B cell (primary cell): ENCODE measurements around the gene IL17RC. TPM values are rescaled to one million over a fixed set of nuclear protein-coding genes. Genes with fewer than 3 reads are reported as not detected.

Experiments
- ATAC-seq: fragments of 200-7000 bp; cut with Tn5 transposase; one replicate; pipeline ENCODE4 v1.10.0; 2021; ENCODE audit warnings: low read depth, mild to moderate bottlenecking, moderate number of reproducible peaks, moderate library complexity
- CTCF ChIA-PET: fragments of 350-600 bp; sonication (Branson Sonifier 250); formaldehyde crosslinking; loops from one replicate; lab custom pipeline; 2021; ENCODE audit warnings: antibody characterized with exemption, inconsistent platforms; lab: Charles Lee
- POLR2A ChIA-PET: fragments of 350-600 bp; sonication (Branson Sonifier 250); formaldehyde crosslinking; loops from one replicate; lab custom pipeline; 2021; ENCODE audit warnings: antibody characterized with exemption; lab: Charles Lee
- DNase-seq: peaks from one replicate; pipeline ENCODE4 v3.0.0; 2013
- H2AFZ ChIP-seq: 2 replicates; pipeline ENCODE4 v1.6.1; 2012; ENCODE audit warnings: mild to moderate bottlenecking, low read depth, low read length; ENCODE audit not compliant: insufficient read depth, poor library complexity, severe bottlenecking
- H3K27ac ChIP-seq, 2 donors: 1 replicate in 1 of 2; 2 replicates in 1 of 2; pipeline ENCODE4 v1.5.1; 2012 to 2013; ENCODE audit warnings: low read length in 2 of 2, mild to moderate bottlenecking in 2 of 2, moderate library complexity in 1 of 2
- H3K27me3 ChIP-seq, 4 experiments: fragments of 200-600 bp in 1 of 4; sonication (generic) in 1 of 4; replicated peaks in 1 of 4; 1 replicate in 2 of 4; 2 replicates in 2 of 4; pipeline versions ENCODE4 v1.6.1 to v1.7.0; 2013 to 2016; ENCODE audit warnings: low read length in 3 of 4, mild to moderate bottlenecking in 2 of 4, mixed read lengths in 1 of 4, moderate library complexity in 1 of 4; ENCODE audit not compliant: insufficient read depth in 4 of 4, control insufficient read depth in 3 of 4; ENCODE audit errors: control extremely low read depth in 1 of 4
- H3K36me3 ChIP-seq, 2 experiments: replicated peaks in 1 of 2; 1 replicate in 1 of 2; 2 replicates in 1 of 2; pipeline versions ENCODE4 v1.6.1 to v1.7.1; 2013; ENCODE audit warnings: low read length in 1 of 2; ENCODE audit not compliant: insufficient read depth in 2 of 2, control insufficient read depth in 1 of 2; ENCODE audit errors: control extremely low read depth in 1 of 2, extremely low read depth in 1 of 2
- H3K4me1 ChIP-seq, 2 donors: fragments of 200-600 bp in 1 of 2; sonication (generic) in 1 of 2; 1 replicate in 1 of 2; 2 replicates in 1 of 2; pipeline versions ENCODE4 v1.5.1 to v1.6.1; 2013 to 2017; ENCODE audit warnings: low read length in 2 of 2; ENCODE audit not compliant: control insufficient read depth in 2 of 2, insufficient read depth in 2 of 2
- H3K4me2 ChIP-seq: replicated peaks from 2 replicates; pipeline ENCODE3; 2012; ENCODE audit warnings: mild to moderate bottlenecking, low read depth, low read length; ENCODE audit not compliant: poor library complexity, severe bottlenecking
- H3K4me3 ChIP-seq, 5 experiments: fragments of 200-600 bp in 1 of 5; sonication (generic) in 1 of 5; 1 replicate in 3 of 5; 2 replicates in 2 of 5; pipeline versions ENCODE4 v1.5.1 to v1.7.0; 2011 to 2016; ENCODE audit warnings: low read length in 4 of 5, mild to moderate bottlenecking in 4 of 5, low read depth in 2 of 5, control low read depth in 1 of 5, moderate library complexity in 1 of 5; ENCODE audit not compliant: insufficient read depth in 1 of 5; ENCODE audit errors: control extremely low read depth in 1 of 5, extremely low read depth in 1 of 5
- H3K79me2 ChIP-seq: fragments of 200-600 bp; sonication (generic); one replicate; pipeline ENCODE4 v1.6.0; 2016; ENCODE audit warnings: low read length; ENCODE audit not compliant: control insufficient read depth, insufficient read depth
- H3K9ac ChIP-seq: fragments of 200-600 bp; sonication (generic); 2 replicates; pipeline ENCODE4 v1.6.1; 2017; ENCODE audit warnings: mild to moderate bottlenecking, low read length, moderate library complexity
- H3K9me3 ChIP-seq, 3 donors: one replicate each; pipeline versions ENCODE4 v1.6.1 to v1.7.1; 2013; ENCODE audit warnings: low read length in 2 of 3; ENCODE audit not compliant: control insufficient read depth in 2 of 3, insufficient read depth in 1 of 3; ENCODE audit errors: control extremely low read depth in 1 of 3
- H4K20me1 ChIP-seq: 2 replicates; pipeline ENCODE4 v1.6.0; 2012; ENCODE audit warnings: mild to moderate bottlenecking, low read length; ENCODE audit not compliant: insufficient read depth, control insufficient read depth, poor library complexity, severe bottlenecking
- H3K27ac Mint-ChIP-seq: one replicate; pipeline ENCODE4 v1.8.0; 2021; ENCODE audit warnings: mixed read lengths
- H3K27me3 Mint-ChIP-seq: one replicate; pipeline ENCODE4 v1.8.0; 2021; ENCODE audit warnings: mixed read lengths
- H3K4me1 Mint-ChIP-seq: one replicate; pipeline ENCODE4 v1.8.0; 2021; ENCODE audit warnings: mixed read lengths
- H3K4me3 Mint-ChIP-seq: one replicate; pipeline ENCODE4 v1.8.0; 2021; ENCODE audit warnings: mixed read lengths
- H3K9me3 Mint-ChIP-seq: one replicate; pipeline ENCODE4 v1.8.0; 2022; ENCODE audit warnings: mixed read lengths; ENCODE audit not compliant: insufficient read depth
- EZH2 ChIP-seq: IDR thresholded peaks from 2 replicates; pipeline ENCODE4 v1.6.1; 2012; ENCODE audit warnings: borderline replicate concordance, low read depth, mild to moderate bottlenecking, moderate library complexity, low read length; ENCODE audit not compliant: insufficient read depth, poor library complexity, severe bottlenecking
- WGBS: methylation state at CpG from one replicate; pipeline ENCODE4 v1.1.5; 2013; ENCODE audit warnings: missing lambda C conversion rate; ENCODE audit not compliant: insufficient coverage; 5-methylcytosine and 5-hydroxymethylcytosine counted together
- intact Hi-C: fragments of 100-400 bp; cut with micrococcal nuclease; formaldehyde crosslinking; loops from one replicate; pipeline ENCODE4 v1.10.0; 2022
- polyA plus RNA-seq: library from polyadenylated mRNA; depleted of rRNA; stranded (reverse); fragments of >200 nt; gene quantifications from 2 replicates; pipeline ENCODE4 v1.2.3, GENCODE V29; 2012
- total RNA-seq, 2 donors: library from RNA; stranded (reverse); fragments of 120-200 nt in 1 of 2; gene quantifications; 1 replicate in 1 of 2; 2 replicates in 1 of 2; pipeline versions ENCODE4 v1.2.3 to v1.2.4, GENCODE V29; 2013 to 2022
- TF ChIP-seq, protein P1 (sequence below): fragments of 200-600 bp; IDR thresholded peaks from one replicate; pipeline ENCODE4 v1.8.0; 2022; ENCODE audit warnings: antibody characterized with exemption, mild to moderate bottlenecking

IL17RC gene
- total and polyA plus RNA-seq, 2 donors (not counting 1 experiment from before 2014, with no cell fraction given): 0.25 to 0.98 TPM

DNA sequence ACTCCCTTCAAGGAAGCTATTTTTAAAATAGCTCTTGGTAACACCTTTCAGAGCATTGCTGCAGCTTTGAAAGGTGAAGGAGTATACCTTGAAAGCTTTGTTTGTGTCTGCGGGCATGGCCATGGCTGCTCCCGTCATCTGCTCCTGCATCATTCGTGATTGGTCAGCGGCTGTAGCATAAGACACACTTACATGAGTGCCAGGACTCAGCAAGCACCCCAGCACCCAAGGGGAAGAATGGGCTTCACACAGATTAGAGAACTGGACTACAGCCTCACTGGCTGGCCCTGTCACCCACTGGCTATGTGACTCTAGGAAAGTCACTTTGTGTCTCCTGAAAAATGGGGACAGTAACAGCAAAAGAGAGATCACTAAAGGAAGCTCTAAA lies 52.7 kb downstream of the IL17RC start:
- Histone ChIP-seq H3K4me3 (no peak overlapping the region), H4K20me1 (no peaks in the 10 kb centered on the region), H3K9me3 (no peaks in the 10 kb centered on the region), H3K79me2 (no peaks in the 10 kb centered on the region), H3K27ac (no peak overlapping the region), H3K4me1 (no peaks in the 10 kb centered on the region), H3K27me3 (no peaks in the 10 kb centered on the region), H2AFZ (no peak overlapping the region), H3K36me3 (peaks cover 1 to 68% of the 10 kb centered on the region in 2 experiments), H3K9ac (no peak overlapping the region), H3K4me2 (no peak overlapping the region)
- no peak for TF ChIP-seq EZH2
- TF ChIP-seq, protein P1, sequence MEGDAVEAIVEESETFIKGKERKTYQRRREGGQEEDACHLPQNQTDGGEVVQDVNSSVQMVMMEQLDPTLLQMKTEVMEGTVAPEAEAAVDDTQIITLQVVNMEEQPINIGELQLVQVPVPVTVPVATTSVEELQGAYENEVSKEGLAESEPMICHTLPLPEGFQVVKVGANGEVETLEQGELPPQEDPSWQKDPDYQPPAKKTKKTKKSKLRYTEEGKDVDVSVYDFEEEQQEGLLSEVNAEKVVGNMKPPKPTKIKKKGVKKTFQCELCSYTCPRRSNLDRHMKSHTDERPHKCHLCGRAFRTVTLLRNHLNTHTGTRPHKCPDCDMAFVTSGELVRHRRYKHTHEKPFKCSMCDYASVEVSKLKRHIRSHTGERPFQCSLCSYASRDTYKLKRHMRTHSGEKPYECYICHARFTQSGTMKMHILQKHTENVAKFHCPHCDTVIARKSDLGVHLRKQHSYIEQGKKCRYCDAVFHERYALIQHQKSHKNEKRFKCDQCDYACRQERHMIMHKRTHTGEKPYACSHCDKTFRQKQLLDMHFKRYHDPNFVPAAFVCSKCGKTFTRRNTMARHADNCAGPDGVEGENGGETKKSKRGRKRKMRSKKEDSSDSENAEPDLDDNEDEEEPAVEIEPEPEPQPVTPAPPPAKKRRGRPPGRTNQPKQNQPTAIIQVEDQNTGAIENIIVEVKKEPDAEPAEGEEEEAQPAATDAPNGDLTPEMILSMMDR: no peak
- no peaks in the 10 kb centered on the region for H3K27me3 Mint-ChIP-seq
- WGBS: 100% methylated on average over 4 of the region's 4 CpGs
- H3K4me3 Mint-ChIP-seq: no peak overlapping the region
- DNase-seq: no peak
- ChIA-PET CTCF (interaction anchor here (0.6 kb wide), 1 partner anchor 114 kb away, joined by 3 read pairs; no protein-coding TSS in a partner anchor), POLR2A (no interaction called here)
- intact Hi-C loops: no loop called here
- no peak for ATAC-seq
- H3K9me3 Mint-ChIP-seq: no peaks in the 10 kb centered on the region
- no peak overlapping the region for H3K27ac Mint-ChIP-seq
- H3K4me1 Mint-ChIP-seq: no peaks in the 10 kb centered on the region

DNA sequence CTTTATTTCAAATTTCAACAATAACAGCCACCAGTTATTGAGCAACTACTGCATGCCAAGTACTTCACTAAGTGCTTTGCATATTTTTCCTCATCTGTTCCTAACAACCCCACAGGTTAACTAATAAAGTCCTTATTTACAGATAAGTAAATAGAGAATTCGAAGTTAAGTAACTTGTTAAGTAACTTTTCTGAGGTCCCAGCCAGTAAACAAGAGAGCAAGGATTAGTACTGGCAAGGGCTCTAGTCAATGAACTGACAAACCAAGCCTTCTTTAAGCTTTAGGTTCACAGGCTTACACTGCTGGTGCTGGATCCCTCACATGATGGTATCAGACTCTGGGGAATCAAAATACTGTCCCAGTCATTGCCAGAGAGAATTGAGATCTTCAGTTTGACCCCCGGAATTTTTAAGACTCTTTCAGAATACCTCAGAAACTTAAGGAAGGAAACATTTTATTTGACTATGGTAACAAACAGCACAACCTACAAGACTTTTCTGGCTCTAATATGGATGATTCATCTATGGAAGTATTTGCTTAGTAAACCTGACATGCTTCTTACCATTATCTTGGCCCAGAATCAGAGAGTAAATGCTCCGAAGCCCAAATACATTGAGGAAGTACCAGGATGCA lies 53.2 kb downstream of the IL17RC start:
- Histone ChIP-seq H3K9ac (no peak overlapping the region), H4K20me1 (no peaks in the 10 kb centered on the region), H3K27ac (no peak overlapping the region), H3K36me3 (peaks cover 3 to 69% of the 10 kb centered on the region in 2 experiments), H3K4me1 (no peaks in the 10 kb centered on the region), H2AFZ (no peak overlapping the region), H3K4me3 (no peak overlapping the region), H3K4me2 (no peak overlapping the region), H3K27me3 (no peaks in the 10 kb centered on the region), H3K9me3 (no peaks in the 10 kb centered on the region), H3K79me2 (no peaks in the 10 kb centered on the region)
- H3K27ac Mint-ChIP-seq: no peak overlapping the region
- no peak for ATAC-seq
- no peak for TF ChIP-seq EZH2
- TF ChIP-seq, protein P1: no peak
- ChIA-PET POLR2A (no interaction called here), CTCF (no interaction called here)
- intact Hi-C loops: no loop called here
- H3K27me3 Mint-ChIP-seq: no peaks in the 10 kb centered on the region
- no peaks in the 10 kb centered on the region for H3K9me3 Mint-ChIP-seq
- no peaks in the 10 kb centered on the region for H3K4me1 Mint-ChIP-seq
- H3K4me3 Mint-ChIP-seq: no peak overlapping the region
- no peak for DNase-seq
- WGBS: 100% methylated on average over 1 of the region's 3 CpGs
